Measurements from ENCODE around the gene TCF4.

DNA sequence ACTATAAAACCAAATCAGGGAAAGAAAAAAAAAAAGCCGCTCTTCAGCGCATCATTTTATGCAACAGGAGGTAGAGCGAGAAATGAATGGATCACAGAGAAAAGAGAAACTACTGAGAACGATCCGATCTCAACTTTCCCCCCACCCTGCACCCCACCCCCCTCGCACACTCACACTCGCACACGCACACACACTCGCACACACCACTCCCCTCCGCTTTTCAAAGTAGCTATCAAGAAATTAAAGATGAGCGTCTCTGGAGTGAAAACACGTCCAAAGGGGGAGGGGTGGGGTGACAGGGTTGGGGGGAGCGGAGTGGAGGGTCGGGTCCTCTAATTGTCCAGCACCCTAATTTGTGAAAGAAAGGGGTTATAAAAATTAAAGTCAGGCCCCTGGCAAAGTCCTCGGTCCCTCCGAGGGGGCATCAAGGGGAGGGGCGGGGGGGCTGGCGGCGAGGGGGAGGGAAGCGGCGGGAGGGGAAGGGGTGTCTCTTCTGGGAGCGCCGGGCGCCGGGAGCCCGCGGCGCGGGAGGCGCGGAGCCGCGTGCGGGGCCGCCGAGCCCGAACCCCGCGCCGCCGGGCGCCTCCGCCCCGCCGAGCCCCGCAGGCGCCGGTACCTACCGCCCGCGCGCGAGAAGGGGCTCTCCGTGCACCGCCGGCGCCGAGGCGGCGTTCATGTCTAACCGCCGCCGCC, 428 bp downstream of the TCF4 start:
- TF ChIP-seq POLR2A (IDR thresholded peaks at IDR 0.05) (no peak), CTCF (IDR thresholded peaks at IDR 0.05) (no peak)
